ENCODE results near the gene COG5.

DNA sequence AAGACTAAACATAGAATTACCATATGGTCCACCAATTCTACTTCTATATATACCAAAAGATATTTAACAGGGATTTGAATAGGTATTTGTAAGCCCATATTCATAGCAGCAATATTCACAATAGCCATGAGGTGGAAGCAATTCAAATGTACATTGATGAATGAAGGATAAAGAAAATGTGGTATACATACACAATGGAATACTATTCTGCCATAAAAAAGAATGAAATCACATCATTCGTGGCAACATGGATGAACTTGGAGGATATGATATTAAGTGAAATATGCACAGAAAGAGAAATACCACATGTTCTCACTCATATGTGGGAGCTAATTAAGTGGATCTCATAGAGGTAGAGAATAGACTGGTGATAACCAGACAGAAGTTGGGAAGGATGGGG is 128.0 kb downstream of the COG5 start:
- TF ChIP-seq ZNF292 (tag by site-specific recombination; IDR thresholded peaks at IDR 0.05; ENCODE audit: borderline replicate concordance, low read depth): no peak
- no peak for TF ChIP-seq BCL11B (tag by site-specific recombination; IDR thresholded peaks at IDR 0.05; ENCODE audit: low read depth)
- TF ChIP-seq ZNF302 (tag by site-specific recombination; IDR thresholded peaks at IDR 0.05; ENCODE audit: low read depth): no peak
- TF ChIP-seq ZNF354C (tag by site-specific recombination; IDR thresholded peaks at IDR 0.05; ENCODE audit: borderline replicate concordance, low read depth): no peak
- TF ChIP-seq, protein P1, sequence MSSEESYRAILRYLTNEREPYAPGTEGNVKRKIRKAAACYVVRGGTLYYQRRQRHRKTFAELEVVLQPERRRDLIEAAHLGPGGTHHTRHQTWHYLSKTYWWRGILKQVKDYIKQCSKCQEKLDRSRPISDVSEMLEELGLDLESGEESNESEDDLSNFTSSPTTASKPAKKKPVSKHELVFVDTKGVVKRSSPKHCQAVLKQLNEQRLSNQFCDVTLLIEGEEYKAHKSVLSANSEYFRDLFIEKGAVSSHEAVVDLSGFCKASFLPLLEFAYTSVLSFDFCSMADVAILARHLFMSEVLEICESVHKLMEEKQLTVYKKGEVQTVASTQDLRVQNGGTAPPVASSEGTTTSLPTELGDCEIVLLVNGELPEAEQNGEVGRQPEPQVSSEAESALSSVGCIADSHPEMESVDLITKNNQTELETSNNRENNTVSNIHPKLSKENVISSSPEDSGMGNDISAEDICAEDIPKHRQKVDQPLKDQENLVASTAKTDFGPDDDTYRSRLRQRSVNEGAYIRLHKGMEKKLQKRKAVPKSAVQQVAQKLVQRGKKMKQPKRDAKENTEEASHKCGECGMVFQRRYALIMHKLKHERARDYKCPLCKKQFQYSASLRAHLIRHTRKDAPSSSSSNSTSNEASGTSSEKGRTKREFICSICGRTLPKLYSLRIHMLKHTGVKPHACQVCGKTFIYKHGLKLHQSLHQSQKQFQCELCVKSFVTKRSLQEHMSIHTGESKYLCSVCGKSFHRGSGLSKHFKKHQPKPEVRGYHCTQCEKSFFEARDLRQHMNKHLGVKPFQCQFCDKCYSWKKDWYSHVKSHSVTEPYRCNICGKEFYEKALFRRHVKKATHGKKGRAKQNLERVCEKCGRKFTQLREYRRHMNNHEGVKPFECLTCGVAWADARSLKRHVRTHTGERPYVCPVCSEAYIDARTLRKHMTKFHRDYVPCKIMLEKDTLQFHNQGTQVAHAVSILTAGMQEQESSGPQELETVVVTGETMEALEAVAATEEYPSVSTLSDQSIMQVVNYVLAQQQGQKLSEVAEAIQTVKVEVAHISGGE (tag by site-specific recombination; conservative IDR thresholded peaks at IDR 0.05; ENCODE audit: low read depth): no peak
- TF ChIP-seq, protein P2, sequence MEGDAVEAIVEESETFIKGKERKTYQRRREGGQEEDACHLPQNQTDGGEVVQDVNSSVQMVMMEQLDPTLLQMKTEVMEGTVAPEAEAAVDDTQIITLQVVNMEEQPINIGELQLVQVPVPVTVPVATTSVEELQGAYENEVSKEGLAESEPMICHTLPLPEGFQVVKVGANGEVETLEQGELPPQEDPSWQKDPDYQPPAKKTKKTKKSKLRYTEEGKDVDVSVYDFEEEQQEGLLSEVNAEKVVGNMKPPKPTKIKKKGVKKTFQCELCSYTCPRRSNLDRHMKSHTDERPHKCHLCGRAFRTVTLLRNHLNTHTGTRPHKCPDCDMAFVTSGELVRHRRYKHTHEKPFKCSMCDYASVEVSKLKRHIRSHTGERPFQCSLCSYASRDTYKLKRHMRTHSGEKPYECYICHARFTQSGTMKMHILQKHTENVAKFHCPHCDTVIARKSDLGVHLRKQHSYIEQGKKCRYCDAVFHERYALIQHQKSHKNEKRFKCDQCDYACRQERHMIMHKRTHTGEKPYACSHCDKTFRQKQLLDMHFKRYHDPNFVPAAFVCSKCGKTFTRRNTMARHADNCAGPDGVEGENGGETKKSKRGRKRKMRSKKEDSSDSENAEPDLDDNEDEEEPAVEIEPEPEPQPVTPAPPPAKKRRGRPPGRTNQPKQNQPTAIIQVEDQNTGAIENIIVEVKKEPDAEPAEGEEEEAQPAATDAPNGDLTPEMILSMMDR (tag by site-specific recombination; IDR thresholded peaks at IDR 0.05): no peak
- TF ChIP-seq ZNF791 (tag by site-specific recombination; IDR thresholded peaks at IDR 0.05): no peak
- TF ChIP-seq TRIM28 (IDR thresholded peaks at IDR 0.05; ENCODE audit: borderline replicate concordance, low read length): no peak
- TF ChIP-seq ZNF239 (tag by site-specific recombination; IDR thresholded peaks at IDR 0.05): no peak
- TF ChIP-seq KLF16 (tag by site-specific recombination; IDR thresholded peaks at IDR 0.05): no peak
- no peak for TF ChIP-seq ZFP41 (tag by site-specific recombination; IDR thresholded peaks at IDR 0.05; ENCODE audit: borderline replicate concordance)
- TF ChIP-seq, protein P3, sequence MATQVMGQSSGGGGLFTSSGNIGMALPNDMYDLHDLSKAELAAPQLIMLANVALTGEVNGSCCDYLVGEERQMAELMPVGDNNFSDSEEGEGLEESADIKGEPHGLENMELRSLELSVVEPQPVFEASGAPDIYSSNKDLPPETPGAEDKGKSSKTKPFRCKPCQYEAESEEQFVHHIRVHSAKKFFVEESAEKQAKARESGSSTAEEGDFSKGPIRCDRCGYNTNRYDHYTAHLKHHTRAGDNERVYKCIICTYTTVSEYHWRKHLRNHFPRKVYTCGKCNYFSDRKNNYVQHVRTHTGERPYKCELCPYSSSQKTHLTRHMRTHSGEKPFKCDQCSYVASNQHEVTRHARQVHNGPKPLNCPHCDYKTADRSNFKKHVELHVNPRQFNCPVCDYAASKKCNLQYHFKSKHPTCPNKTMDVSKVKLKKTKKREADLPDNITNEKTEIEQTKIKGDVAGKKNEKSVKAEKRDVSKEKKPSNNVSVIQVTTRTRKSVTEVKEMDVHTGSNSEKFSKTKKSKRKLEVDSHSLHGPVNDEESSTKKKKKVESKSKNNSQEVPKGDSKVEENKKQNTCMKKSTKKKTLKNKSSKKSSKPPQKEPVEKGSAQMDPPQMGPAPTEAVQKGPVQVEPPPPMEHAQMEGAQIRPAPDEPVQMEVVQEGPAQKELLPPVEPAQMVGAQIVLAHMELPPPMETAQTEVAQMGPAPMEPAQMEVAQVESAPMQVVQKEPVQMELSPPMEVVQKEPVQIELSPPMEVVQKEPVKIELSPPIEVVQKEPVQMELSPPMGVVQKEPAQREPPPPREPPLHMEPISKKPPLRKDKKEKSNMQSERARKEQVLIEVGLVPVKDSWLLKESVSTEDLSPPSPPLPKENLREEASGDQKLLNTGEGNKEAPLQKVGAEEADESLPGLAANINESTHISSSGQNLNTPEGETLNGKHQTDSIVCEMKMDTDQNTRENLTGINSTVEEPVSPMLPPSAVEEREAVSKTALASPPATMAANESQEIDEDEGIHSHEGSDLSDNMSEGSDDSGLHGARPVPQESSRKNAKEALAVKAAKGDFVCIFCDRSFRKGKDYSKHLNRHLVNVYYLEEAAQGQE (tag by site-specific recombination; IDR thresholded peaks at IDR 0.05): no peak
- no peak for TF ChIP-seq ZNF211 (tag by site-specific recombination; IDR thresholded peaks at IDR 0.05; ENCODE audit: low read depth)

Data from HEK293 (cell line).